ENCODE data around the gene SLC6A18.

DNA sequence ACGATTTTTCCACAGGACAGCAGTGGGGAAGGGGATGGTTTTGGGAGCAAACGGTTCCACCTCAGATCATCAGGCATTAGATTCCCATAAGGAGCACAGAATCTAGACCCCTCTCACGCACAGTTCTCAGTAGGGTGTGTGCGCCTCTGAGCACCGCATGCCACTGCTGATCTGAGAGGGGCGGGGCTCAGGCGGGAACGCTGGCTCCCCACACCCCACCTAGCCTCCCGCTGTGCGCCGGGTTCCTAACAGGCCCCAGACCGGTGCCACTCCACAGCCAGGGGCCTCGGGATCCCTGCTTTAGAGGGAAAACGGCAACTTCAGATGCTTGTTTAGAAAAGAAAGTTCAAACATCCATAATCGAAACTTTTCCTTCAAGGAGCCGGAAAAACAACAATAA lies 49.3 kb downstream of the SLC6A18 start:
- TF ChIP-seq, protein P1, sequence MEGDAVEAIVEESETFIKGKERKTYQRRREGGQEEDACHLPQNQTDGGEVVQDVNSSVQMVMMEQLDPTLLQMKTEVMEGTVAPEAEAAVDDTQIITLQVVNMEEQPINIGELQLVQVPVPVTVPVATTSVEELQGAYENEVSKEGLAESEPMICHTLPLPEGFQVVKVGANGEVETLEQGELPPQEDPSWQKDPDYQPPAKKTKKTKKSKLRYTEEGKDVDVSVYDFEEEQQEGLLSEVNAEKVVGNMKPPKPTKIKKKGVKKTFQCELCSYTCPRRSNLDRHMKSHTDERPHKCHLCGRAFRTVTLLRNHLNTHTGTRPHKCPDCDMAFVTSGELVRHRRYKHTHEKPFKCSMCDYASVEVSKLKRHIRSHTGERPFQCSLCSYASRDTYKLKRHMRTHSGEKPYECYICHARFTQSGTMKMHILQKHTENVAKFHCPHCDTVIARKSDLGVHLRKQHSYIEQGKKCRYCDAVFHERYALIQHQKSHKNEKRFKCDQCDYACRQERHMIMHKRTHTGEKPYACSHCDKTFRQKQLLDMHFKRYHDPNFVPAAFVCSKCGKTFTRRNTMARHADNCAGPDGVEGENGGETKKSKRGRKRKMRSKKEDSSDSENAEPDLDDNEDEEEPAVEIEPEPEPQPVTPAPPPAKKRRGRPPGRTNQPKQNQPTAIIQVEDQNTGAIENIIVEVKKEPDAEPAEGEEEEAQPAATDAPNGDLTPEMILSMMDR (IDR thresholded peaks at IDR 0.05): no peak
- no peak for TF ChIP-seq SIN3A (IDR thresholded peaks at IDR 0.05; ENCODE audit: borderline replicate concordance, insufficient read depth, low read depth, low read length)
- TF ChIP-seq, protein P2, sequence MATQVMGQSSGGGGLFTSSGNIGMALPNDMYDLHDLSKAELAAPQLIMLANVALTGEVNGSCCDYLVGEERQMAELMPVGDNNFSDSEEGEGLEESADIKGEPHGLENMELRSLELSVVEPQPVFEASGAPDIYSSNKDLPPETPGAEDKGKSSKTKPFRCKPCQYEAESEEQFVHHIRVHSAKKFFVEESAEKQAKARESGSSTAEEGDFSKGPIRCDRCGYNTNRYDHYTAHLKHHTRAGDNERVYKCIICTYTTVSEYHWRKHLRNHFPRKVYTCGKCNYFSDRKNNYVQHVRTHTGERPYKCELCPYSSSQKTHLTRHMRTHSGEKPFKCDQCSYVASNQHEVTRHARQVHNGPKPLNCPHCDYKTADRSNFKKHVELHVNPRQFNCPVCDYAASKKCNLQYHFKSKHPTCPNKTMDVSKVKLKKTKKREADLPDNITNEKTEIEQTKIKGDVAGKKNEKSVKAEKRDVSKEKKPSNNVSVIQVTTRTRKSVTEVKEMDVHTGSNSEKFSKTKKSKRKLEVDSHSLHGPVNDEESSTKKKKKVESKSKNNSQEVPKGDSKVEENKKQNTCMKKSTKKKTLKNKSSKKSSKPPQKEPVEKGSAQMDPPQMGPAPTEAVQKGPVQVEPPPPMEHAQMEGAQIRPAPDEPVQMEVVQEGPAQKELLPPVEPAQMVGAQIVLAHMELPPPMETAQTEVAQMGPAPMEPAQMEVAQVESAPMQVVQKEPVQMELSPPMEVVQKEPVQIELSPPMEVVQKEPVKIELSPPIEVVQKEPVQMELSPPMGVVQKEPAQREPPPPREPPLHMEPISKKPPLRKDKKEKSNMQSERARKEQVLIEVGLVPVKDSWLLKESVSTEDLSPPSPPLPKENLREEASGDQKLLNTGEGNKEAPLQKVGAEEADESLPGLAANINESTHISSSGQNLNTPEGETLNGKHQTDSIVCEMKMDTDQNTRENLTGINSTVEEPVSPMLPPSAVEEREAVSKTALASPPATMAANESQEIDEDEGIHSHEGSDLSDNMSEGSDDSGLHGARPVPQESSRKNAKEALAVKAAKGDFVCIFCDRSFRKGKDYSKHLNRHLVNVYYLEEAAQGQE (IDR thresholded peaks at IDR 0.05; ENCODE audit: insufficient read depth in 1 of 2, low read depth in 2 of 2, low read length in 1 of 2): no peak

Measured in Panc1 (cell line).